Neural cell (in vitro differentiated cells): ENCODE measurements around the gene PNLIPRP2.

Experiments
- EP300 ChIP-seq: fragments of 450-650 bp; conservative IDR thresholded peaks from 2 replicates; pipeline ENCODE4 v1.6.1; 2014; ENCODE audit warnings: antibody characterized with exemption, mild to moderate bottlenecking, moderate library complexity; ENCODE audit not compliant: poor library complexity, severe bottlenecking
- EZH2 ChIP-seq: fragments of 200-600, 300-800 bp; shearing (Covaris generic), sonication (generic); IDR thresholded peaks from 2 replicates; pipeline ENCODE4 v1.6.1; 2014; ENCODE audit warnings: antibody characterized with exemption, low read length, borderline replicate concordance, mild to moderate bottlenecking; ENCODE audit not compliant: insufficient read depth, poor library complexity, severe bottlenecking
- REST ChIP-seq: IDR thresholded peaks from 2 replicates; pipeline ENCODE4 v1.6.1; 2012; ENCODE audit warnings: borderline replicate concordance
- TAF1 ChIP-seq: IDR thresholded peaks from 2 replicates; pipeline ENCODE4 v1.6.1; 2012; ENCODE audit warnings: low read depth
- TF ChIP-seq, protein P1 (sequence below): fragments of 450-650 bp; IDR thresholded peaks from 2 replicates; pipeline ENCODE4 v1.5.1; 2014; ENCODE audit warnings: antibody characterized with exemption, mild to moderate bottlenecking, moderate library complexity; ENCODE audit not compliant: poor library complexity, severe bottlenecking

DNA sequence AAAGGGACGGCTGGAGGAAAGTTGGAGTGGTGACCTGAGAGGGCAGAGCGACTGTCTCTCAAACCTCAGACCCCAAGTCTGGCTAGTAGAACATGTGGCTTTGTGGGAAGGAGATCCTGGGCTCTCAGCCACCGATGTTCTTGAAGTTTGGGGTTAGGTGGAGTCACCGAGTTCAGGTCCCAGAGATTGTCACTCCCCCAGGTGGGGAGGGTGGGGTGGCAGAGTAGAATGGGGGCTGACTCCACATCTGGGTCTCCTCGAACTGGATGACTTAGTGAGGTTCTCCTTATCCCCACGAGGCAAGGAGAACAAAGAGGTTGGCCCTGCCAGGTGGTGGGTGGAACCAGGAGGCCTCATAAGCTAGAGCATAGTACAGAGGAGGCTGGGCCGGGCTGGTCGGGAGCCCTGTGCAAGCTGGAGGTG lies 14.7 kb upstream of the PNLIPRP2 start:
- TF ChIP-seq, protein P1, sequence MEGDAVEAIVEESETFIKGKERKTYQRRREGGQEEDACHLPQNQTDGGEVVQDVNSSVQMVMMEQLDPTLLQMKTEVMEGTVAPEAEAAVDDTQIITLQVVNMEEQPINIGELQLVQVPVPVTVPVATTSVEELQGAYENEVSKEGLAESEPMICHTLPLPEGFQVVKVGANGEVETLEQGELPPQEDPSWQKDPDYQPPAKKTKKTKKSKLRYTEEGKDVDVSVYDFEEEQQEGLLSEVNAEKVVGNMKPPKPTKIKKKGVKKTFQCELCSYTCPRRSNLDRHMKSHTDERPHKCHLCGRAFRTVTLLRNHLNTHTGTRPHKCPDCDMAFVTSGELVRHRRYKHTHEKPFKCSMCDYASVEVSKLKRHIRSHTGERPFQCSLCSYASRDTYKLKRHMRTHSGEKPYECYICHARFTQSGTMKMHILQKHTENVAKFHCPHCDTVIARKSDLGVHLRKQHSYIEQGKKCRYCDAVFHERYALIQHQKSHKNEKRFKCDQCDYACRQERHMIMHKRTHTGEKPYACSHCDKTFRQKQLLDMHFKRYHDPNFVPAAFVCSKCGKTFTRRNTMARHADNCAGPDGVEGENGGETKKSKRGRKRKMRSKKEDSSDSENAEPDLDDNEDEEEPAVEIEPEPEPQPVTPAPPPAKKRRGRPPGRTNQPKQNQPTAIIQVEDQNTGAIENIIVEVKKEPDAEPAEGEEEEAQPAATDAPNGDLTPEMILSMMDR = no peak
- TF ChIP-seq EP300 = no peak
- TF ChIP-seq REST = no peak
- TF ChIP-seq TAF1 = no peak
- TF ChIP-seq EZH2 = no peak
